HepG2 (cell line): ENCODE measurements around the gene TMEM87B. TPM values are rescaled to one million over a fixed set of nuclear protein-coding genes. Genes with fewer than 3 reads are reported as not detected.

Experiments used
- ATAC-seq: fragments of 200-7000 bp; cut with Tn5 transposase; 3 replicates; pipeline ENCODE4 v1.9.1; 2020; ENCODE audit warnings: mild to moderate bottlenecking, moderate library complexity
- BruUV-seq: library from RNA; stranded (reverse); fragments of 400-500 nt; replicated peaks from 2 replicates; lab custom pipeline; 2021; lab: Mats Ljungman, UMichigan
- CTCF ChIA-PET: fragments of 300-600 bp; formaldehyde crosslinking; extraction: SDS; loops from one replicate; lab custom pipeline; 2021; ENCODE audit warnings: low total read pairs, inconsistent platforms, low intra/inter-chr PET ratio; lab: Yijun Ruan, JAX
- POLR2A ChIA-PET: fragments of 350-600 bp; sonication (Branson Sonifier 250); formaldehyde crosslinking; loops from one replicate; lab custom pipeline; 2020; ENCODE audit warnings: antibody characterized with exemption, inconsistent platforms; lab: Yijun Ruan, JAX
- DNase-seq: peaks from one replicate; pipeline ENCODE4 v3.0.0-alpha.2; 2015; ENCODE audit warnings: low spot score
- FAIRE-seq: peaks from 3 replicates; lab custom pipeline; 2011; peaks lifted over from hg19 to GRCh38; lab: Jason Lieb, UNC
- H2AFZ ChIP-seq: one replicate; pipeline ENCODE4 v1.6.1; 2011; ENCODE audit warnings: low read length, inconsistent platforms
- H3K27ac ChIP-seq: fragments of 300-600 bp; 3 replicates; pipeline ENCODE4 v1.8.0; 2011; ENCODE audit warnings: mixed run types, mild to moderate bottlenecking, mixed read lengths, low read length, inconsistent platforms; ENCODE audit not compliant: insufficient read depth; ENCODE audit errors: extremely low read length
- H3K27me3 ChIP-seq, 2 experiments: fragments of 200-600 bp in 1 of 2; 2 replicates in 1 of 2; 3 replicates in 1 of 2; pipeline versions ENCODE4 v1.6.0 to v1.8.0; 2011; ENCODE audit warnings: low read length in 2 of 2, mild to moderate bottlenecking in 2 of 2, moderate library complexity in 2 of 2, inconsistent platforms in 1 of 2; ENCODE audit not compliant: insufficient read depth in 2 of 2, control insufficient read depth in 1 of 2
- H3K36me3 ChIP-seq, 2 experiments: fragments of 200-600 bp in 1 of 2; replicated peaks in 1 of 2; 2 replicates in 1 of 2; 3 replicates in 1 of 2; pipeline versions ENCODE4 v1.5.1 to v1.8.0; 2011; ENCODE audit warnings: low read length in 2 of 2, inconsistent platforms in 1 of 2; ENCODE audit not compliant: insufficient read depth in 2 of 2, control insufficient read depth in 1 of 2
- H3K4me1 ChIP-seq: 2 replicates; pipeline ENCODE4 v1.5.1; 2012; ENCODE audit warnings: low read length, inconsistent platforms; ENCODE audit not compliant: insufficient read depth
- H3K4me2 ChIP-seq: 2 replicates; pipeline ENCODE4 v1.6.0; 2011; ENCODE audit warnings: low read depth, low read length, inconsistent platforms
- H3K4me3 ChIP-seq, 3 experiments: fragments of 200-600 bp in 1 of 3; sonication (generic), shearing (Covaris generic) in 1 of 3; replicated peaks in 1 of 3; 2 replicates each; pipeline ENCODE4 v1.5.1; 2011 to 2016; ENCODE audit warnings: low read length in 3 of 3, inconsistent platforms in 2 of 3, low read depth in 2 of 3, mild to moderate bottlenecking in 2 of 3, control low read depth in 1 of 3, mixed read lengths in 1 of 3; ENCODE audit not compliant: insufficient read depth in 1 of 3
- H3K79me2 ChIP-seq: one replicate; pipeline ENCODE4 v1.6.1; 2011; ENCODE audit warnings: low read length, inconsistent platforms; ENCODE audit not compliant: insufficient read depth
- H3K9ac ChIP-seq: 2 replicates; pipeline ENCODE4 v1.6.0; 2011; ENCODE audit warnings: mild to moderate bottlenecking, low read depth, low read length, inconsistent platforms; ENCODE audit not compliant: insufficient read depth
- H3K9me3 ChIP-seq: 2 replicates; pipeline ENCODE4 v1.5.1; 2012; ENCODE audit warnings: mild to moderate bottlenecking, low read length
- H4K20me1 ChIP-seq: 2 replicates; pipeline ENCODE4 v1.6.0; 2011; ENCODE audit warnings: inconsistent platforms, mild to moderate bottlenecking, low read length, moderate library complexity; ENCODE audit not compliant: insufficient read depth
- ATF7 ChIP-seq, 2 experiments: fragments of 450-650 bp in 1 of 2; sonication (generic) in 1 of 2; formaldehyde crosslinking in 1 of 2; IDR thresholded peaks; 2 replicates each; pipeline versions ENCODE4 v1.4.0 to v1.6.1; 2016 to 2020; ENCODE audit warnings: antibody characterized with exemption in 1 of 2, mild to moderate bottlenecking in 1 of 2, missing genetic modification reagents in 1 of 2
- BCL6 ChIP-seq: IDR thresholded peaks from 2 replicates; pipeline ENCODE4 v1.6.1; 2016; ENCODE audit warnings: missing genetic modification reagents, missing compliant biosample characterization
- GZF1 ChIP-seq: sonication (generic); formaldehyde crosslinking; IDR thresholded peaks from 2 replicates; pipeline ENCODE4 v1.5.1; 2020; ENCODE audit warnings: mild to moderate bottlenecking, missing genetic modification reagents
- HMGXB4 ChIP-seq, 2 experiments: sonication (generic) in 1 of 2; formaldehyde crosslinking in 1 of 2; IDR thresholded peaks; 2 replicates each; pipeline versions ENCODE4 v1.4.0 to v1.6.1; 2018 to 2020; ENCODE audit warnings: missing genetic modification reagents in 2 of 2, borderline replicate concordance in 1 of 2, low read depth in 1 of 2, mild to moderate bottlenecking in 1 of 2, missing biosample characterization in 1 of 2
- HNF1A ChIP-seq, 2 experiments: sonication (generic) in 1 of 2; formaldehyde crosslinking in 1 of 2; IDR thresholded peaks; 2 replicates each; pipeline versions ENCODE4 v1.4.0 to v1.6.1; 2016 to 2020; ENCODE audit warnings: borderline replicate concordance in 1 of 2, low read depth in 1 of 2, mild to moderate bottlenecking in 1 of 2, missing genetic modification reagents in 1 of 2
- KAT8 ChIP-seq: IDR thresholded peaks from 2 replicates; pipeline ENCODE4 v1.6.1; 2016; ENCODE audit warnings: missing genetic modification reagents, missing compliant biosample characterization
- SOX13 ChIP-seq, 3 experiments: fragments of 450-650 bp in 1 of 3; sonication (generic) in 1 of 3; formaldehyde crosslinking in 1 of 3; IDR thresholded peaks in 2 of 3; conservative IDR thresholded peaks in 1 of 3; 2 replicates each; pipeline versions ENCODE4 v1.5.0 to v1.6.1; 2016 to 2020; ENCODE audit warnings: antibody characterized with exemption in 1 of 3, mild to moderate bottlenecking in 1 of 3, missing compliant biosample characterization in 1 of 3, missing genetic modification reagents in 1 of 3, moderate library complexity in 1 of 3
- SOX5 ChIP-seq: IDR thresholded peaks from 2 replicates; pipeline ENCODE4 v1.6.1; 2016; ENCODE audit warnings: borderline replicate concordance
- SP5 ChIP-seq: IDR thresholded peaks from 2 replicates; pipeline ENCODE4 v1.6.1; 2016; ENCODE audit warnings: low read depth, borderline replicate concordance
- THYN1 ChIP-seq: sonication (generic); formaldehyde crosslinking; IDR thresholded peaks from 2 replicates; pipeline ENCODE4 v1.8.1; 2023; ENCODE audit warnings: low read depth, mild to moderate bottlenecking, moderate library complexity, missing genetic modification reagents, borderline replicate concordance
- ZNF256 ChIP-seq: sonication (generic); formaldehyde crosslinking; conservative IDR thresholded peaks from 2 replicates; pipeline ENCODE4 v1.4.0; 2020; ENCODE audit warnings: missing genetic modification reagents
- ZNF44 ChIP-seq: sonication (generic); formaldehyde crosslinking; IDR thresholded peaks from 2 replicates; pipeline ENCODE4 v1.5.1; 2020; ENCODE audit warnings: mild to moderate bottlenecking, missing genetic modification reagents
- ZSCAN9 ChIP-seq: IDR thresholded peaks from 2 replicates; pipeline ENCODE4 v1.6.1; 2016; ENCODE audit warnings: borderline replicate concordance
- WGBS: methylation state at CpG from one replicate; pipeline ENCODE4 v1.1.6; 2017; ENCODE audit warnings: low lambda C conversion rate; 5-methylcytosine and 5-hydroxymethylcytosine counted together
- in situ Hi-C: cut with HindIII; loops from 2 replicates; pipeline ENCODE4 v1.10.0; 2017; ENCODE audit warnings: low pct_unique_long_range_greater_than_20kb; ENCODE audit not compliant: extremely low pct_ligation_motif_present
- intact Hi-C: fragments of 100-400 bp; cut with micrococcal nuclease; formaldehyde crosslinking; loops from one replicate; pipeline ENCODE4 v1.10.0; 2022; ENCODE audit not compliant: unreplicated experiment
- polyA plus RNA-seq, 8 experiments: library from polyadenylated mRNA; depleted of rRNA in 3 of 8; stranded (reverse) in 7 of 8; unstranded in 1 of 8; fragments of >200 nt; fragmentation: Illumina TruSeq in 4 of 8; extraction: Trizol in 4 of 8; gene quantifications; 2 replicates each; pipeline versions ENCODE4 v1.2.1 to v1.2.3, GENCODE V29; 2011 to 2016; ENCODE audit warnings: low read depth in 4 of 8, missing spikeins in 1 of 8, mixed read lengths in 1 of 8; ENCODE audit not compliant: insufficient read depth in 1 of 8
- total RNA-seq, 5 experiments: library from RNA; depleted of rRNA; stranded (reverse); fragments of >200 nt; fragmentation: Illumina TruSeq; extraction: Trizol; gene quantifications; 2 replicates each; pipeline ENCODE4 v1.2.3, GENCODE V29; 2016; ENCODE audit warnings: low read depth in 1 of 5
- TF ChIP-seq, protein P1 (sequence below): IDR thresholded peaks from 2 replicates; pipeline ENCODE4 v1.6.1; 2016; ENCODE audit warnings: missing compliant biosample characterization, missing genetic modification reagents, borderline replicate concordance

TMEM87B gene
- total and polyA plus RNA-seq, 2 of the 13 experiments (the other 11 are each of a cell fraction or from before 2014, with no cell fraction given) = 15.1 to 16.2 TPM

DNA sequence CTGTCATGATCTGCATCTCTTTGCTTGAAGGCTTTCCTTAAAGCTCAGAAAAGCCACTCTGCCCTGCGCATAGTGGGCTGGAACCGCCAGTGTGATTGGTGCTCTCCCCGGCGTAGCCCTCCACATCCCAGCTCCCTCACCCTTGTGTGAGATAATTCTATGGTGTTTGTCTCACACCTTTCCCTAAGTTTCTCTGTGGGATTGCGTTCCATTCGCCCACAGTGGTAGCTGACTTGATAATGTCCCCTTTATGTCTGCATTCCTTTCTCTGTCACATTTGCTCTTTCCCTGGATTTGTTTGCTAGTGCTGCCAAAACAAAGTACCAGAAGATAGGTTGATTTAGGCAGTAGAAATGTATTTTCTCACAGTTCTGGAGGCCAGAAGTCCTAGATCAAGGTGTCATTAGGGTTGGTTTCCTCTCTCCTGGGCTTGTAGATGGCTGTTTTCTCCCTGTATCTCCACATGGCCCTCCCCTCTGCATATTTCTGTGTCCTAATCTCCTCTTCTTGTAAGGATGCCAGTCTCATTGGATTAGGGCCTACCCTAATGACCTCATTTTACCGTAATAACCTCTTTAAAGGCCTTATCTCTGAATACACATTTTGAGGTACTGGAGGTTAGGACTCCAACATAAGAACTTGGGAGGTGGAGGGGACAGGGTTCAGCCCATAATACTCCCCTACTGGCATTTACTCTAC lies 7.4 kb upstream of the TMEM87B start:
- H3K4me2 ChIP-seq = peak overlapping the region; percentile 82
- ChIA-PET CTCF (interaction anchor here (1.4 to 3.1 kb wide), 2 partner anchors 150 to 159 kb away, joined by 5 to 50 read pairs; partner anchors contain the start of gene MERTK), POLR2A (interaction anchor here (0.7 to 1.9 kb wide), 5 partner anchors 61 to 163 kb away, joined by 3 to 7 read pairs (median 5); no protein-coding TSS in a partner anchor)
- no peaks in the 10 kb centered on the region for H4K20me1 ChIP-seq
- BruUV-seq = no TSS peak
- no peak overlapping the region for H3K27ac ChIP-seq
- WGBS = 15% methylated on average over 7 of the region's 7 CpGs
- H3K27me3 ChIP-seq = no peaks in the 10 kb centered on the region
- peak overlapping the region; percentile 90 for H2AFZ ChIP-seq
- DNase-seq (peak; percentile 76), FAIRE-seq (no peak), ATAC-seq (peak; percentile 85)
- no peaks in the 10 kb centered on the region for H3K36me3 ChIP-seq
- in situ Hi-C loops (no loop called here), intact Hi-C loops (no loop called here)
- peaks cover 35% of the 10 kb centered on the region for H3K4me1 ChIP-seq
- peak overlapping the region in 2 of 3 experiments; percentile 5 to 49; a peak in 3 of 6 replicates for H3K4me3 ChIP-seq
- H3K9me3 ChIP-seq = peaks cover 19% of the 10 kb centered on the region
- no peaks in the 10 kb centered on the region for H3K79me2 ChIP-seq
- H3K9ac ChIP-seq = peak overlapping the region; percentile 39
- TF ChIP-seq ZNF44 (CRISPR knock-in tag) (no peak), GZF1 (peak; percentile 98), KAT8 (CRISPR knock-in tag) (no peak), SOX5 (peak; percentile 21; the same call in 1 of the 2 replicates), ATF7 (IDR thresholded peaks at IDR 0.05) (0 out of 2 replicates have a peak, but pooled peaks have one; percentile 39), ATF7 (CRISPR knock-in tag; IDR thresholded peaks at IDR 0.05) (no peak), ZSCAN9 (CRISPR knock-in tag) (no peak), BCL6 (CRISPR knock-in tag) (0 out of 2 replicates have a peak, but pooled peaks have one; percentile 13), HMGXB4 (CRISPR knock-in tag; IDR thresholded peaks at IDR 0.05; ENCODE audit: borderline replicate concordance in 1 of 2, low read depth in 1 of 2) (0 out of 4 replicates have a peak, but pooled peaks of 1 of the 2 experiments have one; percentile 25), SOX13 (IDR thresholded peaks at IDR 0.05) (no peak), SOX13 (CRISPR knock-in tag; conservative IDR thresholded peaks at IDR 0.05 in 1 of 2, IDR thresholded peaks at IDR 0.05 in 1 of 2) (peak in 1 of 2 experiments; percentile 75; a peak in 2 of 4 replicates), THYN1 (CRISPR knock-in tag) (0 out of 2 replicates have a peak, but pooled peaks have one; percentile 31), ZNF256 (CRISPR knock-in tag) (no peak), SP5 (no peak), HNF1A (IDR thresholded peaks at IDR 0.05; ENCODE audit: low read depth) (no peak), HNF1A (CRISPR knock-in tag; IDR thresholded peaks at IDR 0.05; ENCODE audit: borderline replicate concordance) (peak; percentile 54; the same call in 1 of the 2 replicates)
- TF ChIP-seq, protein P1, sequence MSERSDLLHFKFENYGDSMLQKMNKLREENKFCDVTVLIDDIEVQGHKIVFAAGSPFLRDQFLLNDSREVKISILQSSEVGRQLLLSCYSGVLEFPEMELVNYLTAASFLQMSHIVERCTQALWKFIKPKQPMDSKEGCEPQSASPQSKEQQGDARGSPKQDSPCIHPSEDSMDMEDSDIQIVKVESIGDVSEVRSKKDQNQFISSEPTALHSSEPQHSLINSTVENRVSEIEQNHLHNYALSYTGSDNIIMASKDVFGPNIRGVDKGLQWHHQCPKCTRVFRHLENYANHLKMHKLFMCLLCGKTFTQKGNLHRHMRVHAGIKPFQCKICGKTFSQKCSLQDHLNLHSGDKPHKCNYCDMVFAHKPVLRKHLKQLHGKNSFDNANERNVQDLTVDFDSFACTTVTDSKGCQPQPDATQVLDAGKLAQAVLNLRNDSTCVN = no peak
